Lower lobe of right lung (tissue), 2 donors: Measurements from ENCODE around the gene ASB10. TPM values are rescaled to one million over a fixed set of nuclear protein-coding genes. Genes with fewer than 3 reads are reported as not detected.

Experiments
- ATAC-seq, 2 donors: fragments of 200-7000 bp; cut with Tn5 transposase; one replicate each; pipeline ENCODE4 v1.9.1; 2020 to 2022; ENCODE audit warnings: mild to moderate bottlenecking in 2 of 2, moderate library complexity in 2 of 2
- DNase-seq: peaks from one replicate; pipeline ENCODE4 v3.0.0-alpha.2; 2020
- H3K27ac ChIP-seq: fragments of 200-600 bp; one replicate; pipeline ENCODE4 v1.8.0; 2022
- H3K27me3 ChIP-seq: fragments of 200-600 bp; one replicate; pipeline ENCODE4 v1.8.0; 2022; ENCODE audit warnings: low read depth
- H3K36me3 ChIP-seq: fragments of 200-600 bp; one replicate; pipeline ENCODE4 v1.8.0; 2022; ENCODE audit warnings: mild to moderate bottlenecking
- H3K4me1 ChIP-seq: fragments of 200-600 bp; one replicate; pipeline ENCODE4 v1.8.0; 2022
- H3K4me3 ChIP-seq: fragments of 200-600 bp; one replicate; pipeline ENCODE4 v1.8.0; 2022; ENCODE audit warnings: mild to moderate bottlenecking
- H3K9me3 ChIP-seq: fragments of 200-600 bp; one replicate; pipeline ENCODE4 v1.8.0; 2022
- intact Hi-C: fragments of 100-400 bp; cut with DNase I; formaldehyde crosslinking; loops from one replicate; pipeline ENCODE4 v1.11.0; 2022
- total RNA-seq: library from RNA; stranded (reverse); fragmentation: NEBNext Ultra II Directional; extraction: Animal tissue kit (Norgen Biotek cat#: 25700); gene quantifications from one replicate; pipeline ENCODE4 v1.2.1, GENCODE V29; 2021
- TF ChIP-seq, protein P1 (sequence below): fragments of 200-600 bp; IDR thresholded peaks from one replicate; pipeline ENCODE4 v1.8.0; 2022; ENCODE audit warnings: antibody characterized with exemption, mild to moderate bottlenecking
- donor health status: DM: no; HTN: yes; CAD: no; lungs with severe emphysema.

Gene ASB10
- total RNA-seq, 1 donor from 2014 or later: not detected

GRCh38 chr7:151174246-151175046, 12.6 kb downstream of the ASB10 start:
- H3K36me3 ChIP-seq: no peaks in the 10 kb centered on the region
- DNase-seq: no peak
- intact Hi-C loops: no loop called here
- TF ChIP-seq, protein P1, sequence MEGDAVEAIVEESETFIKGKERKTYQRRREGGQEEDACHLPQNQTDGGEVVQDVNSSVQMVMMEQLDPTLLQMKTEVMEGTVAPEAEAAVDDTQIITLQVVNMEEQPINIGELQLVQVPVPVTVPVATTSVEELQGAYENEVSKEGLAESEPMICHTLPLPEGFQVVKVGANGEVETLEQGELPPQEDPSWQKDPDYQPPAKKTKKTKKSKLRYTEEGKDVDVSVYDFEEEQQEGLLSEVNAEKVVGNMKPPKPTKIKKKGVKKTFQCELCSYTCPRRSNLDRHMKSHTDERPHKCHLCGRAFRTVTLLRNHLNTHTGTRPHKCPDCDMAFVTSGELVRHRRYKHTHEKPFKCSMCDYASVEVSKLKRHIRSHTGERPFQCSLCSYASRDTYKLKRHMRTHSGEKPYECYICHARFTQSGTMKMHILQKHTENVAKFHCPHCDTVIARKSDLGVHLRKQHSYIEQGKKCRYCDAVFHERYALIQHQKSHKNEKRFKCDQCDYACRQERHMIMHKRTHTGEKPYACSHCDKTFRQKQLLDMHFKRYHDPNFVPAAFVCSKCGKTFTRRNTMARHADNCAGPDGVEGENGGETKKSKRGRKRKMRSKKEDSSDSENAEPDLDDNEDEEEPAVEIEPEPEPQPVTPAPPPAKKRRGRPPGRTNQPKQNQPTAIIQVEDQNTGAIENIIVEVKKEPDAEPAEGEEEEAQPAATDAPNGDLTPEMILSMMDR: no peak
- no peaks in the 10 kb centered on the region for H3K4me1 ChIP-seq
- H3K9me3 ChIP-seq: no peaks in the 10 kb centered on the region
- peaks cover 48% of the 10 kb centered on the region for H3K27me3 ChIP-seq
- H3K4me3 ChIP-seq: no peak overlapping the region
- H3K27ac ChIP-seq: no peak overlapping the region
- ATAC-seq: peak; percentile 14 to 26

- no peak for ATAC-seq
- Histone ChIP-seq H3K36me3 (no peaks in the 10 kb centered on the region), H3K27me3 (peaks cover 56% of the 10 kb centered on the region), H3K4me1 (no peaks in the 10 kb centered on the region), H3K4me3 (no peak overlapping the region), H3K9me3 (no peaks in the 10 kb centered on the region), H3K27ac (no peak overlapping the region)
- TF ChIP-seq, protein P1: no peak
- intact Hi-C loops: no loop called here
- no peak for DNase-seq
These were observed 13.4 kb downstream of the ASB10 start for GRCh38 chr7:151173386-151174245.

DNA sequence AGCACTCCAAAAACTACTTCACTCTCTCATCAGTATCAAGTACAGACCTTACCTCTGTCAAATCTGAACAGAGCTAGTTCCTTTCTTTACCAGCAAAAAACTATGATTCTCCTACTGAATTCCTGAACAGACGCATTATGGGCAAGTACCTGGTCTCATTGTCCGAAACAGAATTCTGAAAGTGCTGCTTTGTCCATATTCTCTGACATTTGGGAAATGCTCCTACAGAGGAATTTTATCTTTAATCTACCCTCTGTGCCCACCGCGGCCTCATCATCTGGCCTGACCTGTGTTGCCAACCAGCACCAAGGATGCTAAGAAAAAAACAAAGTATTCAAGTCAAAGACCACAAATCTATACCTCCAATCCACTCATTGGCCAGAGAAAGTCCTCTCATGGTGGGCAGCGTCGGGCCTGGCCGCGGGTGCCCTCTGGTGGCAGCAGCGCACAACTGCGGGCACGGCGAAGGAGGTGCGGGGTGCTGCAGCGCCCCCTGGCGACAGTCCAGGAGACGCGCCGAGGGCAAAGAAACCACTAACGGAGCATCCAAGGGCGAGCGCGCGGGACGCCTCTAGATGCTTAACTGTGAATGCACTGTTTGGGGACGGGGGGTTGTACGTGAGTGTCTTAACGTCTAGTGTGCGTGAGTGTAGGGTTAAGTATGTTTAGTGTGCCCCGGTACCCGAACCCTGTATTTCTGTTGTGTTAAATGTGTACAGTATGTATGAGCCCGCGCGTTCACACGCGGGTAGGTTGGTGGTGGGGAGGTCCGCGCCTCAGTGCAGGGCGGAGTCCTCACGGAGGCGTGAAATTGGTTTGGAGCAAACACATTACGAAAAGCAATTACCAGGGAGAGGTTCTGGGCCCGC, 14.5 kb downstream of the ASB10 start:
- H3K9me3 ChIP-seq: no peaks in the 10 kb centered on the region
- intact Hi-C loops: no loop called here
- ATAC-seq: peak; percentile 87 to 94

DNA sequence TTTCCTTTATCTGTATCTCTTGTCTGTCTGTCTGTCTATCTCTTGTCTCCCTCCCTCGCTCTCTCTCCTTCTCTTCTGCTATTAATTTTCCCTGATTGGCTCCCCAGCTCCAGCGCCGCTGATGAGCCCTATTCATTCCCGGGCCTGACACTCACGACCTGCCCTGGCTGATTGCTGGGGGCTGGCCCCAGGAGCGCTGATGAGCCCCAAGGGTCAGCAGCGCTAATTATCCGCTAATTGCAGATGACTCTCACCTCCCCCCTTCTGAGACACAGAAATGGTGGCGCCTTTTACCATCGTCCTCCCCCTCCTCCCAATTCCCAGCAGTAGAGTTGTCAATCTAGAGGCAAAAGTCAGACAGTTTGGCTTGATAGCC, 18.3 kb downstream of the ASB10 start:
- intact Hi-C loops: no loop called here
- H3K27ac ChIP-seq: no peak overlapping the region
- TF ChIP-seq, protein P1: no peak
- peaks cover 19% of the 10 kb centered on the region for H3K4me1 ChIP-seq
- no peaks in the 10 kb centered on the region for H3K36me3 ChIP-seq
- H3K9me3 ChIP-seq: no peaks in the 10 kb centered on the region
- no peak for DNase-seq
- ATAC-seq: no peak
- H3K27me3 ChIP-seq: peaks cover 75% of the 10 kb centered on the region
- no peak overlapping the region for H3K4me3 ChIP-seq

More for the DNA sequence above, 14.5 kb downstream of the ASB10 start:
- Histone ChIP-seq H3K36me3 (no peaks in the 10 kb centered on the region), H3K27ac (no peak overlapping the region), H3K27me3 (peaks cover 67% of the 10 kb centered on the region), H3K4me3 (no peak overlapping the region), H3K4me1 (peaks cover 9% of the 10 kb centered on the region)
- TF ChIP-seq, protein P1: peak; percentile 100
- peak; percentile 88 for DNase-seq
